HL-60 (cell line): ENCODE data around the gene GALNT4.

Experiments used
- DNase-seq, 2 experiments: peaks; one replicate each; pipeline ENCODE4 v3.0.0-alpha.2; 2010 to 2020; ENCODE audit warnings: low read depth in 1 of 2, low spot score in 1 of 2
- H3K27ac ChIP-seq: fragments of 250-450 bp; sonication (Bioruptor Pico); replicated peaks from 2 replicates; pipeline ENCODE4 v1.5.1; 2020; ENCODE audit warnings: mild to moderate bottlenecking, moderate library complexity
- H3K27me3 ChIP-seq: fragments of 250-450 bp; sonication (Bioruptor Pico); 2 replicates; pipeline ENCODE4 v1.5.1; 2021; ENCODE audit warnings: mild to moderate bottlenecking, moderate library complexity; ENCODE audit not compliant: insufficient read depth, poor library complexity, severe bottlenecking
- H3K4me3 ChIP-seq: replicated peaks from 2 replicates; pipeline ENCODE4 v1.5.1; 2011; ENCODE audit warnings: mild to moderate bottlenecking, control low read depth, low read length; ENCODE audit not compliant: insufficient read depth
- CTCF ChIP-seq: IDR thresholded peaks from one replicate; pipeline ENCODE4 v1.5.1; 2011; ENCODE audit warnings: low read length, control low read depth, inconsistent platforms; ENCODE audit not compliant: insufficient read depth
- GABPA ChIP-seq: IDR thresholded peaks from 2 replicates; pipeline ENCODE4 v1.6.1; 2012; ENCODE audit warnings: low read depth
- POLR2AphosphoS5 ChIP-seq: IDR thresholded peaks from 2 replicates; pipeline ENCODE4 v1.6.1; 2012; ENCODE audit warnings: low read depth
- SPI1 ChIP-seq: IDR thresholded peaks from 2 replicates; pipeline ENCODE4 v1.6.1; 2012; ENCODE audit warnings: low read depth, mild to moderate bottlenecking, borderline replicate concordance
- TF ChIP-seq, protein P1 (sequence below): IDR thresholded peaks from 2 replicates; pipeline ENCODE4 v1.6.1; 2012; ENCODE audit warnings: low read depth; ENCODE audit not compliant: insufficient replicate concordance

GALNT4 gene

DNA sequence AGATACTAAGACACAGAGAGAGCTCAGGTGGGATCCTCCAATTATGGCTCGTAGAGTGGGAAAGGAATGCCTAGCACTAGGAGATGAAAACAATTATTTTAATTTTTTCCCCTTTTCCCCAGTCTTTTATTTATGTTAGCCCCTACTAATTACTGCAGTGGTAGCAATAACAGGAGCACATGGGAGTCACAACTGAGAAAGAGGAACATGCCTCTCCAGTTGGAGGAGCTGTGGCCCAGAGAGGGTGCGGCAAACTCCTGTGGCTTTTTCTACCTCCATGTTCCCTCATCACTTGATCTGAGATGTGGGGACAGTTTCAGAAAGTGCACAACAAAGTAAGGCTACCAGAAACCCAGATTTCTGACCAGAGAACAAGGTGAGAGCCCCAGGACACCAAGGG, 27.2 kb upstream of the GALNT4 start:
- peak in 1 of 2 experiments; percentile 37 for DNase-seq
- H3K4me3 ChIP-seq: no peak overlapping the region
- TF ChIP-seq CTCF (no peak), GABPA (no peak), POLR2AphosphoS5 (no peak), SPI1 (no peak)
- TF ChIP-seq, protein P1, sequence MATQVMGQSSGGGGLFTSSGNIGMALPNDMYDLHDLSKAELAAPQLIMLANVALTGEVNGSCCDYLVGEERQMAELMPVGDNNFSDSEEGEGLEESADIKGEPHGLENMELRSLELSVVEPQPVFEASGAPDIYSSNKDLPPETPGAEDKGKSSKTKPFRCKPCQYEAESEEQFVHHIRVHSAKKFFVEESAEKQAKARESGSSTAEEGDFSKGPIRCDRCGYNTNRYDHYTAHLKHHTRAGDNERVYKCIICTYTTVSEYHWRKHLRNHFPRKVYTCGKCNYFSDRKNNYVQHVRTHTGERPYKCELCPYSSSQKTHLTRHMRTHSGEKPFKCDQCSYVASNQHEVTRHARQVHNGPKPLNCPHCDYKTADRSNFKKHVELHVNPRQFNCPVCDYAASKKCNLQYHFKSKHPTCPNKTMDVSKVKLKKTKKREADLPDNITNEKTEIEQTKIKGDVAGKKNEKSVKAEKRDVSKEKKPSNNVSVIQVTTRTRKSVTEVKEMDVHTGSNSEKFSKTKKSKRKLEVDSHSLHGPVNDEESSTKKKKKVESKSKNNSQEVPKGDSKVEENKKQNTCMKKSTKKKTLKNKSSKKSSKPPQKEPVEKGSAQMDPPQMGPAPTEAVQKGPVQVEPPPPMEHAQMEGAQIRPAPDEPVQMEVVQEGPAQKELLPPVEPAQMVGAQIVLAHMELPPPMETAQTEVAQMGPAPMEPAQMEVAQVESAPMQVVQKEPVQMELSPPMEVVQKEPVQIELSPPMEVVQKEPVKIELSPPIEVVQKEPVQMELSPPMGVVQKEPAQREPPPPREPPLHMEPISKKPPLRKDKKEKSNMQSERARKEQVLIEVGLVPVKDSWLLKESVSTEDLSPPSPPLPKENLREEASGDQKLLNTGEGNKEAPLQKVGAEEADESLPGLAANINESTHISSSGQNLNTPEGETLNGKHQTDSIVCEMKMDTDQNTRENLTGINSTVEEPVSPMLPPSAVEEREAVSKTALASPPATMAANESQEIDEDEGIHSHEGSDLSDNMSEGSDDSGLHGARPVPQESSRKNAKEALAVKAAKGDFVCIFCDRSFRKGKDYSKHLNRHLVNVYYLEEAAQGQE: no peak
- no peaks in the 10 kb centered on the region for H3K27me3 ChIP-seq
- no peak overlapping the region for H3K27ac ChIP-seq

DNA sequence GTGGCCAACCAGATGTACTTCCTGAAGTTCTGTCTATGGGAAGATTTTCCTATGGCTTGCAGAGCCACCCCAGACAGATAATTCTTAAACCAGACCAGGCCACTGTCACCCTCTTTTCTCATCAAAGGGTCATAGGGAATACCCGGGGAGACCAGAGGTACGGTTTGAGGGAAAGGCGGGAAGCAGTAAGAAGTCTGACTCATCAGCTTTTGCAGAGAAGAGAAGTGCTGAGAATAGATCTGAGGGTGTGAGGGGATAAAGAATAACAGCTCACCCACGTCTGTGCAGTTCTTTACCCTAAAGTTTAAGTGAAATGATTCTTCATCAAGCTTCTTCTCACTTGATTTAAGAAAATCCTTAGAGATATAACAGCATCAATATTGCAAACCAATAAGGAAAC, 22.5 kb upstream of the GALNT4 start:
- H3K27ac ChIP-seq: no peak overlapping the region
- H3K27me3 ChIP-seq: no peaks in the 10 kb centered on the region
- H3K4me3 ChIP-seq: no peak overlapping the region
- TF ChIP-seq POLR2AphosphoS5: no peak
- TF ChIP-seq SPI1: no peak
- no peak for TF ChIP-seq CTCF
- TF ChIP-seq, protein P1: no peak
- TF ChIP-seq GABPA: no peak
- DNase-seq: no peak

DNA sequence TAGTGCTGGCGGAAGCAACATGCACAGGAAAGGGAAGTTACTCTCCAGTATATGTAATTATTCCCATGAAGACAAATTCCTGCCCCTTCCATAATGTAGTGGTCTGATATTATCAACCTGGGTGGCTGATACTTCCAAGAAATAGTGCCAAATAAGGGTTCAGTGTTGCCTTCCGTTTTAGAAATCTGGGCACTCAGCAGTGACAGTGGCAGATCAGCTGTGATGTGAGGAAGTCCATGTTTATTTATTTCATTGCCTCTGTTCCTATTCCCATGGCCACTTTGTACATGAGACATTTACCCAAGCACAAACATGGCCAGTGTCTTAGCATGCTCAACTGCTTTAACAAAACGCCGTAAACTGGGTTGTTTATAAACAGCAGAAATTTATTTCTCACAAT, 21.6 kb upstream of the GALNT4 start:
- no peak overlapping the region for H3K27ac ChIP-seq
- H3K27me3 ChIP-seq: no peaks in the 10 kb centered on the region
- DNase-seq: no peak
- H3K4me3 ChIP-seq: no peak overlapping the region
- TF ChIP-seq POLR2AphosphoS5: no peak
- TF ChIP-seq, protein P1: no peak
- no peak for TF ChIP-seq GABPA
- no peak for TF ChIP-seq CTCF
- TF ChIP-seq SPI1: no peak
